Panc1 (cell line): ENCODE results near the gene GARIN1A. TPM values are rescaled to one million over a fixed set of nuclear protein-coding genes. Genes with fewer than 3 reads are reported as not detected.

Experiments used
- ATAC-seq: fragments of 200-7000 bp; cut with Tn5 transposase; 2 replicates; pipeline ENCODE4 v1.9.1; 2020; ENCODE audit warnings: mild to moderate bottlenecking, moderate library complexity
- BruUV-seq: library from RNA; stranded (reverse); fragments of 400-500 nt; replicated peaks from 2 replicates; lab custom pipeline; 2021; lab: Mats Ljungman, UMichigan
- CTCF ChIA-PET: fragments of 300-600 bp; sonication (Branson Sonifier 250); formaldehyde crosslinking; loops from one replicate; lab custom pipeline; 2022; ENCODE audit warnings: antibody characterized with exemption; lab: Charles Lee
- POLR2A ChIA-PET: fragments of 300-600 bp; sonication (Branson Sonifier 250); formaldehyde crosslinking; loops from one replicate; lab custom pipeline; 2022; ENCODE audit warnings: antibody characterized with exemption; lab: Charles Lee
- DNase-seq: peaks from one replicate; pipeline ENCODE4 v3.0.0-alpha.2; 2010; ENCODE audit warnings: low read depth, low spot score
- H3K27ac ChIP-seq: 2 replicates; pipeline ENCODE4 v1.5.1; 2011; ENCODE audit warnings: mild to moderate bottlenecking, low read length, inconsistent platforms
- H3K27me3 ChIP-seq: fragments of 200-500 bp; sonication (Bioruptor generic); 2 replicates; pipeline ENCODE4 v1.6.0; 2014; ENCODE audit warnings: low read length, inconsistent platforms; ENCODE audit not compliant: control insufficient read depth, insufficient read depth
- H3K36me3 ChIP-seq: fragments of 200-500 bp; sonication (Bioruptor generic); 2 replicates; pipeline ENCODE4 v1.5.1; 2014; ENCODE audit warnings: inconsistent platforms, mild to moderate bottlenecking, low read length, moderate library complexity; ENCODE audit not compliant: control insufficient read depth, insufficient read depth
- H3K4me1 ChIP-seq: 2 replicates; pipeline ENCODE4 v1.5.1; 2011; ENCODE audit warnings: inconsistent platforms, mild to moderate bottlenecking, low read length, moderate library complexity; ENCODE audit not compliant: control insufficient read depth, insufficient read depth
- H3K4me3 ChIP-seq, 2 experiments: 2 replicates each; pipeline ENCODE4 v1.5.1; 2011 to 2012; ENCODE audit warnings: low read depth in 2 of 2, low read length in 2 of 2, mild to moderate bottlenecking in 2 of 2, inconsistent platforms in 1 of 2, moderate library complexity in 1 of 2
- H3K9me3 ChIP-seq: fragments of 200-500 bp; sonication (Bioruptor generic); 2 replicates; pipeline ENCODE4 v1.5.1; 2014; ENCODE audit warnings: low read depth, mild to moderate bottlenecking, inconsistent platforms, low read length, moderate library complexity; ENCODE audit not compliant: control insufficient read depth, insufficient read depth
- CTCF ChIP-seq: fragments of 450-650 bp; IDR thresholded peaks from 2 replicates; pipeline ENCODE4 v1.5.1; 2017; ENCODE audit warnings: mild to moderate bottlenecking
- POLR2AphosphoS5 ChIP-seq: IDR thresholded peaks from 2 replicates; pipeline ENCODE4 v1.6.1; 2012; ENCODE audit warnings: mild to moderate bottlenecking, low read depth, low read length, moderate library complexity
- REST ChIP-seq, 2 experiments: IDR thresholded peaks; 2 replicates each; pipeline ENCODE4 v1.6.1; 2011 to 2012; ENCODE audit warnings: low read depth in 2 of 2, control low read depth in 1 of 2, low read length in 1 of 2, mild to moderate bottlenecking in 1 of 2, moderate library complexity in 1 of 2; ENCODE audit not compliant: insufficient read depth in 1 of 2
- SIN3A ChIP-seq: IDR thresholded peaks from 2 replicates; pipeline ENCODE4 v1.6.1; 2012; ENCODE audit warnings: low read depth, mild to moderate bottlenecking, low read length, moderate library complexity, borderline replicate concordance; ENCODE audit not compliant: insufficient read depth
- TCF7L2 ChIP-seq: IDR thresholded peaks from 2 replicates; pipeline ENCODE4 v1.6.1; 2011; ENCODE audit warnings: mild to moderate bottlenecking, low read depth, low read length, inconsistent platforms
- in situ Hi-C: cut with HindIII; loops from 2 replicates; pipeline ENCODE4 v1.10.0; 2016; ENCODE audit warnings: low sequenced_read_pairs, low pct_unique_long_range_greater_than_20kb
- intact Hi-C: fragments of 100-400 bp; cut with micrococcal nuclease; formaldehyde crosslinking; loops from one replicate; pipeline ENCODE4 v1.10.0; 2022; ENCODE audit not compliant: unreplicated experiment
- total RNA-seq: library from RNA; stranded (reverse); gene quantifications from one replicate; pipeline ENCODE4 v1.2.1, GENCODE V29; 2021; ENCODE audit not compliant: unreplicated experiment

The GARIN1A gene
- total RNA-seq, 1 experiment from 2014 or later: 1.2 TPM

- BruUV-seq: no TSS peak
- Histone ChIP-seq H3K4me3 (no peak overlapping the region), H3K9me3 (peaks cover 5% of the 10 kb centered on the region; the same call in 1 of the 2 replicates), H3K36me3 (no peaks in the 10 kb centered on the region), H3K4me1 (no peaks in the 10 kb centered on the region), H3K27ac (no peak overlapping the region), H3K27me3 (no peaks in the 10 kb centered on the region)
- no peak for TF ChIP-seq REST (IDR thresholded peaks at IDR 0.05; ENCODE audit: insufficient read depth in 1 of 2, low read depth in 2 of 2, low read length in 1 of 2)
- TF ChIP-seq TCF7L2: no peak
- TF ChIP-seq POLR2AphosphoS5: no peak
- no peak for TF ChIP-seq CTCF
- no peak for TF ChIP-seq SIN3A
- POLR2A ChIA-PET: no interaction called here
- CTCF ChIA-PET: no interaction called here
- DNase-seq (no peak), ATAC-seq (no peak)
- in situ Hi-C loops: no loop called here
- intact Hi-C loops: loop anchor here (10.0 kb wide), 1 partner anchor 220 kb away; no protein-coding TSS in a partner anchor
These were observed 7.0 kb upstream of the GARIN1A start for GRCh38 chr7:128665057-128665456.

- H3K9me3 ChIP-seq: no peaks in the 10 kb centered on the region
- no peaks in the 10 kb centered on the region for H3K36me3 ChIP-seq
- no peak overlapping the region for H3K27ac ChIP-seq
- ChIA-PET POLR2A (no interaction called here), CTCF (interaction anchor here (0.6 to 0.7 kb wide), 6 partner anchors 18 to 449 kb away, joined by 4 to 6 read pairs (median 5); no protein-coding TSS in a partner anchor)
- H3K4me1 ChIP-seq: no peaks in the 10 kb centered on the region
- no peak for DNase-seq
- no TSS peak for BruUV-seq
- no peak overlapping the region for H3K4me3 ChIP-seq
- no peak for TF ChIP-seq REST (IDR thresholded peaks at IDR 0.05; ENCODE audit: insufficient read depth in 1 of 2, low read depth in 2 of 2, low read length in 1 of 2)
- TF ChIP-seq CTCF: peak; percentile 60
- H3K27me3 ChIP-seq: no peaks in the 10 kb centered on the region
- intact Hi-C loops: loop anchor here (10.0 kb wide), 1 partner anchor 219 kb away; no protein-coding TSS in a partner anchor
- no peak for ATAC-seq
- in situ Hi-C loops: no loop called here
These were observed 5.9 kb upstream of the GARIN1A start for GRCh38 chr7:128666200-128666599.
